Measurements from ENCODE around the gene ADARB1.

Gene ADARB1

GRCh38 chr21:45210461-45210983 is 136.1 kb downstream of the ADARB1 start:
- no peak for DNase-seq

GRCh38 chr21:45211661-45212060 is 137.3 kb downstream of the ADARB1 start:
- peak; percentile 84 for DNase-seq

GRCh38 chr21:45213392-45213791 is 139.0 kb downstream of the ADARB1 start:
- DNase-seq, result no peak

GRCh38 chr21:45215213-45215612 is 140.8 kb downstream of the ADARB1 start:
- DNase-seq, result no peak

GRCh38 chr21:45217010-45217409 is 142.6 kb downstream of the ADARB1 start:
- DNase-seq, result no peak

- no peak for DNase-seq
Measured at GRCh38 chr21:45219517-45219916, 145.1 kb downstream of the ADARB1 start.

- no peak for DNase-seq
Measured at GRCh38 chr21:45220071-45220481, 145.7 kb downstream of the ADARB1 start.

- no peak for DNase-seq
Measured at GRCh38 chr21:45220714-45221490, 146.5 kb downstream of the ADARB1 start.

- DNase-seq, result no peak
Measured at GRCh38 chr21:45222001-45222400, 147.6 kb downstream of the ADARB1 start.

- DNase-seq, result no peak
Measured at GRCh38 chr21:45223236-45224185, 149.1 kb downstream of the ADARB1 start.

- no peak for DNase-seq
Measured at GRCh38 chr21:45224189-45224938, 150.0 kb downstream of the ADARB1 start.

GRCh38 chr21:45225041-45225740 is 150.8 kb downstream of the ADARB1 start:
- DNase-seq, result no peak

- DNase-seq, result no peak
Measured at GRCh38 chr21:45225741-45226327, 151.5 kb downstream of the ADARB1 start.

GRCh38 chr21:45226540-45227326 is 152.4 kb downstream of the ADARB1 start:
- DNase-seq, result no peak

- no peak for DNase-seq
Measured at GRCh38 chr21:45227735-45228134, 153.4 kb downstream of the ADARB1 start.

- DNase-seq, result peak; percentile 41
Measured at GRCh38 chr21:45228171-45228641, 153.8 kb downstream of the ADARB1 start.

GRCh38 chr21:45228656-45229240 is 154.4 kb downstream of the ADARB1 start:
- no peak for DNase-seq

- DNase-seq, result no peak
Measured at GRCh38 chr21:45231705-45232104, 157.3 kb downstream of the ADARB1 start.

GRCh38 chr21:45234127-45234526 is 159.7 kb downstream of the ADARB1 start:
- no peak for DNase-seq

GRCh38 chr21:45234965-45235364 is 160.6 kb downstream of the ADARB1 start:
- no peak for DNase-seq

Data from OCI-M1 (cell line).